IMR-90 (cell line): ENCODE results near the gene TENT4B. TPM values are rescaled to one million over a fixed set of nuclear protein-coding genes. Genes with fewer than 3 reads are reported as not detected.

Experiments used
- ATAC-seq: fragments of 200-7000 bp; cut with Tn5 transposase; 2 replicates; pipeline ENCODE4 v1.9.1; 2020; ENCODE audit warnings: low read depth, mild to moderate bottlenecking, moderate library complexity
- BruUV-seq: library from RNA; stranded (reverse); fragments of 400-500 nt; replicated peaks from 2 replicates; lab custom pipeline; 2021; lab: Mats Ljungman, UMichigan
- CTCF ChIA-PET: fragments of 300-600 bp; formaldehyde crosslinking; extraction: SDS; loops from one replicate; lab custom pipeline; 2021; ENCODE audit warnings: antibody characterized with exemption; lab: Yijun Ruan, JAX
- POLR2A ChIA-PET: fragments of 300-600 bp; sonication (Branson Sonifier 250); formaldehyde crosslinking; loops from one replicate; lab custom pipeline; 2022; ENCODE audit warnings: antibody characterized with exemption; ENCODE audit not compliant: unreplicated experiment; lab: Charles Lee
- DNase-seq: peaks from one replicate; pipeline ENCODE4 v3.0.0; 2013
- H2AFZ ChIP-seq: replicated peaks from 2 replicates; pipeline ENCODE3; 2013; ENCODE audit warnings: low read length, mild to moderate bottlenecking; ENCODE audit not compliant: poor library complexity
- H2AK5ac ChIP-seq: 2 replicates; pipeline ENCODE4 v1.6.1; 2013; ENCODE audit warnings: low read depth, low read length, inconsistent platforms
- H2AK9ac ChIP-seq: replicated peaks from 2 replicates; pipeline ENCODE3; 2013; ENCODE audit warnings: mild to moderate bottlenecking, low read depth, low read length, moderate library complexity; ENCODE audit not compliant: poor library complexity
- H2BK120ac ChIP-seq: 2 replicates; pipeline ENCODE4 v1.6.1; 2013; ENCODE audit warnings: low read depth, low read length, inconsistent platforms
- H2BK15ac ChIP-seq: 3 replicates; pipeline ENCODE4 v1.6.1; 2013; ENCODE audit warnings: low read depth, low read length, inconsistent platforms
- H2BK20ac ChIP-seq: 2 replicates; pipeline ENCODE4 v1.6.1; 2013; ENCODE audit warnings: low read depth, mild to moderate bottlenecking, inconsistent platforms, low read length, moderate library complexity
- H2BK5ac ChIP-seq: 2 replicates; pipeline ENCODE4 v1.6.1; 2013; ENCODE audit warnings: mild to moderate bottlenecking, low read depth, low read length, inconsistent platforms; ENCODE audit not compliant: poor library complexity, severe bottlenecking
- H3K14ac ChIP-seq: replicated peaks from 2 replicates; pipeline ENCODE4 v1.6.1; 2013; ENCODE audit warnings: low read depth, low read length, inconsistent platforms
- H3K18ac ChIP-seq: 2 replicates; pipeline ENCODE4 v1.6.1; 2013; ENCODE audit warnings: low read depth, low read length, control low read depth
- H3K23ac ChIP-seq: 2 replicates; pipeline ENCODE4 v1.6.1; 2013; ENCODE audit warnings: low read depth, low read length, inconsistent platforms
- H3K27ac ChIP-seq: 2 replicates; pipeline ENCODE4 v1.5.1; 2013; ENCODE audit warnings: mild to moderate bottlenecking, control low read depth, low read length; ENCODE audit not compliant: insufficient read depth
- H3K27me3 ChIP-seq: 2 replicates; pipeline ENCODE4 v1.6.1; 2013; ENCODE audit warnings: low read length; ENCODE audit not compliant: control insufficient read depth, insufficient read depth
- H3K36me3 ChIP-seq: 2 replicates; pipeline ENCODE4 v1.6.1; 2013; ENCODE audit warnings: low read length, mixed read lengths; ENCODE audit not compliant: control insufficient read depth, insufficient read depth
- H3K4ac ChIP-seq: 2 replicates; pipeline ENCODE4 v1.6.1; 2013; ENCODE audit warnings: low read depth, low read length, inconsistent platforms
- H3K4me1 ChIP-seq: 2 replicates; pipeline ENCODE4 v1.6.1; 2013; ENCODE audit warnings: low read length, mixed read lengths; ENCODE audit not compliant: control insufficient read depth, insufficient read depth
- H3K4me2 ChIP-seq: 2 replicates; pipeline ENCODE4 v1.6.1; 2013; ENCODE audit warnings: low read depth, mild to moderate bottlenecking, control low read depth, low read length, moderate library complexity
- H3K4me3 ChIP-seq: 2 replicates; pipeline ENCODE4 v1.5.1; 2013; ENCODE audit warnings: low read depth, mild to moderate bottlenecking, control low read depth, low read length, moderate library complexity; ENCODE audit not compliant: insufficient read depth
- H3K56ac ChIP-seq: 2 replicates; pipeline ENCODE4 v1.6.1; 2013; ENCODE audit warnings: low read length, inconsistent platforms; ENCODE audit not compliant: insufficient read depth; ENCODE audit errors: extremely low read depth
- H3K79me1 ChIP-seq, 2 experiments: 2 replicates each; pipeline ENCODE4 v1.6.1; 2013; ENCODE audit warnings: low read length in 2 of 2, inconsistent platforms in 1 of 2, low read depth in 1 of 2
- H3K9ac ChIP-seq: 2 replicates; pipeline ENCODE4 v1.6.1; 2013; ENCODE audit warnings: low read depth, low read length, control low read depth
- H3K9me1 ChIP-seq: 2 replicates; pipeline ENCODE4 v1.6.1; 2013; ENCODE audit warnings: low read length, inconsistent platforms; ENCODE audit not compliant: insufficient read depth
- H3K9me3 ChIP-seq: 2 replicates; pipeline ENCODE4 v1.6.1; 2013; ENCODE audit warnings: low read length; ENCODE audit not compliant: control insufficient read depth, insufficient read depth
- H4K20me1 ChIP-seq: 2 replicates; pipeline ENCODE4 v1.6.1; 2013; ENCODE audit warnings: low read length, inconsistent platforms; ENCODE audit not compliant: insufficient read depth
- H4K5ac ChIP-seq: 2 replicates; pipeline ENCODE4 v1.6.1; 2013; ENCODE audit warnings: mild to moderate bottlenecking, low read depth, low read length, control low read depth
- H4K8ac ChIP-seq, 2 experiments: 2 replicates each; pipeline ENCODE4 v1.6.1; 2013; ENCODE audit warnings: low read depth in 2 of 2, low read length in 2 of 2, control low read depth in 1 of 2, inconsistent platforms in 1 of 2
- H4K91ac ChIP-seq: 2 replicates; pipeline ENCODE4 v1.6.1; 2013; ENCODE audit warnings: low read depth, low read length, inconsistent platforms; ENCODE audit not compliant: insufficient read depth
- CHD1 ChIP-seq: IDR thresholded peaks from 2 replicates; pipeline ENCODE4 v1.6.1; 2012; ENCODE audit warnings: low read depth, low read length, improper control_type of control experiment
- FOS ChIP-seq: fragments of 150-350 bp; IDR thresholded peaks from 2 replicates; pipeline ENCODE4 v1.6.1; 2016; ENCODE audit warnings: low read depth, low read length
- MAFK ChIP-seq: IDR thresholded peaks from 2 replicates; pipeline ENCODE4 v1.6.1; 2012; ENCODE audit warnings: low read depth, low read length, improper control_type of control experiment
- MAZ ChIP-seq: IDR thresholded peaks from 2 replicates; pipeline ENCODE4 v1.6.1; 2012; ENCODE audit warnings: low read depth, mild to moderate bottlenecking, low read length, improper control_type of control experiment, moderate library complexity, borderline replicate concordance
- MXI1 ChIP-seq: IDR thresholded peaks from 2 replicates; pipeline ENCODE4 v1.6.1; 2012; ENCODE audit warnings: low read depth, mild to moderate bottlenecking, low read length, moderate library complexity, borderline replicate concordance
- POLR2A ChIP-seq: IDR thresholded peaks from 2 replicates; pipeline ENCODE4 v1.6.1; 2012; ENCODE audit warnings: mild to moderate bottlenecking, low read depth, low read length
- WGBS, 2 experiments: methylation state at CpG; one replicate each; pipeline versions ENCODE4 v1.1.5 to v1.1.7; 2013; ENCODE audit warnings: missing lambda C conversion rate in 2 of 2; ENCODE audit not compliant: insufficient read length in 1 of 2; ENCODE audit errors: extremely low coverage in 2 of 2; 5-methylcytosine and 5-hydroxymethylcytosine counted together
- dilution Hi-C: fragments of 300-500 bp; cut with HindIII; formaldehyde crosslinking; loops from one replicate; pipeline ENCODE4 v1.14.3; 2018; ENCODE audit warnings: low sequenced_read_pairs; ENCODE audit not compliant: unreplicated experiment
- in situ Hi-C: fragments of 300-500 bp; cut with MboI; formaldehyde crosslinking; loops from 3 replicates; pipeline ENCODE4 v1.14.3; 2019; ENCODE audit warnings: low sequenced_read_pairs, inconsistent platforms, mixed read lengths
- intact Hi-C: fragments of 100-400 bp; cut with micrococcal nuclease; formaldehyde crosslinking; loops from 2 replicates; pipeline ENCODE4 v1.10.0; 2022
- polyA plus RNA-seq, 3 experiments: library from polyadenylated mRNA; depleted of rRNA; stranded (reverse); fragments of >200 nt; gene quantifications; 2 replicates each; pipeline ENCODE4 v1.2.3, GENCODE V29; 2012; ENCODE audit warnings: low replicate concordance in 1 of 3
- total RNA-seq: library from RNA; depleted of rRNA; stranded (reverse); fragments of >200 nt; gene quantifications from 2 replicates; pipeline ENCODE4 v1.2.3, GENCODE V29; 2012
- TF ChIP-seq, protein P1 (sequence below): conservative IDR thresholded peaks from 2 replicates; pipeline ENCODE4 v1.5.1; 2012; ENCODE audit warnings: mild to moderate bottlenecking, low read depth, low read length, improper control_type of control experiment

Gene TENT4B
- total and polyA plus RNA-seq, 2 of the 4 experiments (the other 2 are of a cell fraction): 4.1 to 7.0 TPM

DNA sequence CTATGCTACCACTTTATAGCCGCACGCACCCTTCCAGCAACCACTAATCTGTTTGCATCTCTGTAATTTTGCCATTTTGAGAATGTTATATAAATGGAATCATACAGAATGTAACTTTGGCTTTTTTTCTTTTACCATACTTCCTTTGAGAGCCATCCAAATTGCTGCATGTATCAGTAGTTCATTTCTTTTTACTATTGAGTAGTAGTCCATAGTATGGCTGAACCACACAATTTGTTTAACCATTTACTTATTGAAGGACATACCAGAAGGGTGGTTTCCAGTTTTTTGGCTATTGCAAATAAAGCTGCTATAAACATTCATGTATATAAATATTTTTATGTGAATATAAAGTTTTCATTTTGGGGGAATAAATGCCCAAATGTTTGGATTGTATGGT lies 8.8 kb downstream of the TENT4B start:
- WGBS, 2 experiments: no CpG with 5 or more reads among the region's 2 CpGs
- in situ Hi-C loops: loop anchor here (5.0 kb wide), 1 partner anchor 45 kb away; no protein-coding TSS in a partner anchor
- POLR2A ChIA-PET: no interaction called here

More for the DNA sequence above, 8.8 kb downstream of the TENT4B start:
- TF ChIP-seq MXI1: no peak
- TF ChIP-seq, protein P1, sequence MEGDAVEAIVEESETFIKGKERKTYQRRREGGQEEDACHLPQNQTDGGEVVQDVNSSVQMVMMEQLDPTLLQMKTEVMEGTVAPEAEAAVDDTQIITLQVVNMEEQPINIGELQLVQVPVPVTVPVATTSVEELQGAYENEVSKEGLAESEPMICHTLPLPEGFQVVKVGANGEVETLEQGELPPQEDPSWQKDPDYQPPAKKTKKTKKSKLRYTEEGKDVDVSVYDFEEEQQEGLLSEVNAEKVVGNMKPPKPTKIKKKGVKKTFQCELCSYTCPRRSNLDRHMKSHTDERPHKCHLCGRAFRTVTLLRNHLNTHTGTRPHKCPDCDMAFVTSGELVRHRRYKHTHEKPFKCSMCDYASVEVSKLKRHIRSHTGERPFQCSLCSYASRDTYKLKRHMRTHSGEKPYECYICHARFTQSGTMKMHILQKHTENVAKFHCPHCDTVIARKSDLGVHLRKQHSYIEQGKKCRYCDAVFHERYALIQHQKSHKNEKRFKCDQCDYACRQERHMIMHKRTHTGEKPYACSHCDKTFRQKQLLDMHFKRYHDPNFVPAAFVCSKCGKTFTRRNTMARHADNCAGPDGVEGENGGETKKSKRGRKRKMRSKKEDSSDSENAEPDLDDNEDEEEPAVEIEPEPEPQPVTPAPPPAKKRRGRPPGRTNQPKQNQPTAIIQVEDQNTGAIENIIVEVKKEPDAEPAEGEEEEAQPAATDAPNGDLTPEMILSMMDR: no peak
- TF ChIP-seq CHD1: no peak
- TF ChIP-seq POLR2A: no peak
- no peak for TF ChIP-seq MAFK
- no peak for TF ChIP-seq MAZ
- no peak for TF ChIP-seq FOS
- H3K23ac ChIP-seq: no peak overlapping the region
- no peak overlapping the region for H3K14ac ChIP-seq
- no peak overlapping the region for H2BK120ac ChIP-seq
- no peak overlapping the region for H4K5ac ChIP-seq
- H2BK20ac ChIP-seq: no peak overlapping the region
- no peaks in the 10 kb centered on the region for H3K27me3 ChIP-seq
- peaks cover 11% of the 10 kb centered on the region for H3K9me1 ChIP-seq
- no peak overlapping the region for H2AFZ ChIP-seq
- ATAC-seq (no peak), DNase-seq (no peak)
- peaks cover 46% of the 10 kb centered on the region for H4K20me1 ChIP-seq
- H2BK5ac ChIP-seq: no peak overlapping the region
- no peaks in the 10 kb centered on the region for H3K9me3 ChIP-seq
- H2AK9ac ChIP-seq: no peak overlapping the region
- H3K4me1 ChIP-seq: peaks cover 6% of the 10 kb centered on the region
- no peak overlapping the region for H4K91ac ChIP-seq
- no TSS peak for BruUV-seq
- no peak overlapping the region for H3K56ac ChIP-seq
- no peak overlapping the region for H2AK5ac ChIP-seq
- dilution Hi-C loops (no loop called here), intact Hi-C loops (loop anchor here (5.0 kb wide), 1 partner anchor 135 kb away; the partner anchor contains the start of gene CNEP1R1)
- H3K27ac ChIP-seq: no peak overlapping the region
- H3K4me3 ChIP-seq: no peak overlapping the region
- H3K18ac ChIP-seq: no peak overlapping the region
- H4K8ac ChIP-seq: no peak overlapping the region
- no peak overlapping the region for H3K4ac ChIP-seq
- no peak overlapping the region for H2BK15ac ChIP-seq
- no peak overlapping the region for H3K9ac ChIP-seq
- CTCF ChIA-PET: interaction anchor here (1.1 to 1.8 kb wide), 2 partner anchors 26 to 49 kb away, joined by 3 to 8 read pairs; no protein-coding TSS in a partner anchor
- H3K36me3 ChIP-seq: no peaks in the 10 kb centered on the region
- peaks cover 16 to 66% of the 10 kb centered on the region in 2 experiments for H3K79me1 ChIP-seq
- no peak overlapping the region for H3K4me2 ChIP-seq
